H7 (cell line): ENCODE data around the gene C2CD4B. TPM values are rescaled to one million over a fixed set of nuclear protein-coding genes. Genes with fewer than 3 reads are reported as not detected.

Experiments
- DNase-seq: peaks from one replicate; pipeline ENCODE4 v3.0.0; 2012
- H3K27me3 ChIP-seq: 2 replicates; pipeline ENCODE4 v1.6.0; 2011; ENCODE audit warnings: mild to moderate bottlenecking, low read length; ENCODE audit not compliant: control insufficient read depth, insufficient read depth
- H3K36me3 ChIP-seq: replicated peaks from 2 replicates; pipeline ENCODE4 v1.5.1; 2011; ENCODE audit warnings: low read length; ENCODE audit not compliant: control insufficient read depth, insufficient read depth
- H3K4me3 ChIP-seq: 2 replicates; pipeline ENCODE4 v1.5.1; 2011; ENCODE audit warnings: low read depth, mild to moderate bottlenecking, control low read depth, low read length, moderate library complexity; ENCODE audit not compliant: insufficient read depth
- total RNA-seq: library from RNA; depleted of rRNA; stranded (reverse); fragments of >200 nt; shearing (Covaris generic); gene quantifications from 2 replicates; pipeline ENCODE4 v1.2.3, GENCODE V29; 2014

The C2CD4B gene
- total RNA-seq, 1 experiment from 2014 or later, result 0.31 TPM

DNA sequence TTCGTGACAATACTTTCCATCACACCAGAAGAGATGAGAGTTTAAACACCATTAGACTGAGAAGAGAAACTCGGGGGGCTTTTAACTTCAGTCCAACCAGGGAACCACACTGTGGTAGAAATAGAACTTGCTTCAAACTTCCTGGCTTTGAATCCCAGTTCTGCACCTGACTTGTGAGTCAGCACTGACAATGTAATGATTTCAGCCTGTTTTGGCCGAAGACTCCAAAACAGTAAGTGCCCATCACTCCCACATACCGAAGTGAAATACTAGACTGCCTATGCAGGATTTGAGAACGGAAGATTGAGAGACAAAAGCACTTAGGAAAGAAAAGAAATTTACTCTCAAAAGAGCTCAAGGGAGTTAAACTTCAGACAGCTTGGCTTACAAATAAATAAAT lies 27.0 kb downstream of the C2CD4B start:
- Histone ChIP-seq H3K27me3 (no peaks in the 10 kb centered on the region), H3K36me3 (no peaks in the 10 kb centered on the region), H3K4me3 (no peak overlapping the region)
- no peak for DNase-seq

DNA sequence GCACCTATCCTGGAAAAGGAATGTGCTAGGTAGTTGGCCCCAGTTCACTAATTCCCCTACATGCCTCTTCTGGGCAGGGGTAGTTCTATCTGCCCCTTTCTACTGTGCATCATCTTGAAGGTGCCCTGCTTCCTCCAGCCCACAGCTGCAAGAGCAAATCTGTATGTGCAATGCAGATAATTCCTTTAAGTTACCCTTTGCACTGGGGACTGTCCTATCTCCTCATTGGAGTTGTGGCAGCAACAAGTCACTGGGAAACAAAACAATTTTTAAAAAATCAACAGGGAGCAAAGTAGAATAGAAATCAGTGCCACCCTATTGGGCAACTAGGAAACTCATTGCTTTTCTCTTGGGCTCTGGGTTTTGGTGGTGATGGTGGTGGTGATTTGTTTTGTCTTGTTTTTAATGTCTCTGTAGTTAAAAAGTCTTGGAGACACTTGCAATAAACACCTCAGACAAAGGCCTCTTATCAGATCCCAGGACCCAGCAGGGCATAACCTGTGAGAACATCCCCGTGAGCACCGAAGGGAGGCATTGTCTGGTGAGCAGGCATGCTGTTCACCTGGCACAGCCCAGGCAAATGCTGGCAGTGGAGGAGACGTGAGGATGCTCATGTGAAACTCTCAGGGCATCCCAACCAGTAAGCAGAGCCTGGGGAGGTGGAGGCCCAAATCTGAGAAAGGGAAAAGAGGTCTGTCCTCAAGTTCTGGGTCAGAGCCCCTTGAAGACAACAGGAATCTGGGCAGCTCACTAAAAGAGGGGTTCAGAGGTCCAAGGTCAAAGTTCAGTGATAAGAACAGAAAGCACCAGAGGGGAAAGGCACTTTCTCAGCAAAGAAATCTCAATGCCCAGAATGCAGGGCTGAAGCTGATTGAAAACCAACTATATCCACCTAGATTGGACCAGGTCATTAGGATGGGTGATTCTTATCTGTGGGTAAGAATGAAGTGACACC lies 27.9 kb downstream of the C2CD4B start:
- H3K4me3 ChIP-seq, result no peak overlapping the region
- no peak for DNase-seq
- no peaks in the 10 kb centered on the region for H3K27me3 ChIP-seq
- H3K36me3 ChIP-seq, result no peaks in the 10 kb centered on the region

DNA sequence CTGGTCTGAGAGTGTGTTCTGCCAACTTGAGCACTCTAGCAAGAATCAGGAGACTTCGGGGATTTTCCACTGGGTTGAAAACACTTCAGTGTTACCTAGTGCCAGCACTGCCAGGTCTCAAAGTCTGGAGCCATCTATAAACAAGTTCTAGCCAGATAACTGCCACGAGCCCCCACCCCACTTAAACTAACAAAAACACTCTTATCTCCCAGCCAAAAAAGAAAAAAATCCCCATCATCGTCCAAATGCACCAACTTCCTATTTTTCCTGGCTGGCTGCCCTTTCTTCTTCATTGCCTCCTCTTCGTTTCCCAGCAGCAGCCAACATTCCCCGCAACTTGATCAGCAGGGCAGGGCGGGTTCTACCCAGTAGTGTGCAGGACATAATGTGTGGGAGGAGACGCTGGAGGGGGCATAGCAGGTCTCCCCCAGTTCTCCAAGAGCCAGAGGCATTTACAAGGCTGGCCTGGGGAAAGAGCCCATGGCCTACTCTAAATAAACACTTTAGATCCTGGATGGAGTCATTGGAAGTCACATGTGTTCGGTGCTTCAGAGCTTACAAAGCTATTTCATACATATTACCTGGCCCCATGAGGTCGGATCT lies 29.5 kb downstream of the C2CD4B start:
- Histone ChIP-seq H3K4me3 (no peak overlapping the region), H3K36me3 (no peaks in the 10 kb centered on the region)
- no peak for DNase-seq

DNA sequence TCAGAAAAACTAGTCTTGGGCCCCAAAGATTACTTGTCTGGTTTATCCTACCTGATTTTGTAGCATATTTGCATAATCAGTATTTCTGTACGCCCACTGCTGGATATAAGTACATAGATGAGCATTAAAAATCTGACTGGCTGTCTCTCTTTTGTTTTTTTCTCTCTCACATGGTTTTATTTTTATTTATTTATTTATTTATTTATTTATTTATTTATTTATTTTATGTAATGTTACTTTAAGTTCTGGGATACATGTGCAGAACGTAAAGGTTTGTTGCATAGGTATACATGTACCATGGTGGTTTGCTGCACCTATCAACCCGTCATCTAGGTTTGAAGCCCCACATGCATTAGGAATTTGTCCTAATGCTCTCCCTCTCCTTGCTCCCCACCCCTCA lies 31.9 kb downstream of the C2CD4B start:
- Histone ChIP-seq H3K27me3 (no peaks in the 10 kb centered on the region), H3K4me3 (no peak overlapping the region), H3K36me3 (no peaks in the 10 kb centered on the region)
- DNase-seq, result no peak

More for the DNA sequence above, 29.5 kb downstream of the C2CD4B start:
- H3K27me3 ChIP-seq, result no peaks in the 10 kb centered on the region

DNA sequence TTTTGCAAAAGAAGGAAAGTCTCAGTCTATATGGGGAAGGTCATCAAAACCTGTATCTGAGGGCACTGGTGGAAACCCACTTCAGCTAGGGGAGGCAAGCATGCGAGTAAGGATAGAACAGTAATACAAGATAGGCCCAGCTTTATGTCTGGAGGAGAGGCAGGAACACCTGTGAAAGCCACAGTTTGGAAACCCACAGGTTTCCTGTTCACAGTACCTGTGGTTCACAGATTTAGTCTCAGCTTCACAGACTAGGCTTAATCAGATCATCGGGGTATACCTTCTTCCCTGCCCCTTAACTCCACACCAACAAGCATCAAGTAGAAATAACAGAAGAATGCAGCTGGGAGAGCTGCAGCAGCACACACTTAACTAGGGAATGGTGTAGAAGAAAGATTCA lies 36.2 kb downstream of the C2CD4B start:
- Histone ChIP-seq H3K4me3 (no peak overlapping the region), H3K36me3 (no peaks in the 10 kb centered on the region), H3K27me3 (no peaks in the 10 kb centered on the region)
- DNase-seq, result no peak

DNA sequence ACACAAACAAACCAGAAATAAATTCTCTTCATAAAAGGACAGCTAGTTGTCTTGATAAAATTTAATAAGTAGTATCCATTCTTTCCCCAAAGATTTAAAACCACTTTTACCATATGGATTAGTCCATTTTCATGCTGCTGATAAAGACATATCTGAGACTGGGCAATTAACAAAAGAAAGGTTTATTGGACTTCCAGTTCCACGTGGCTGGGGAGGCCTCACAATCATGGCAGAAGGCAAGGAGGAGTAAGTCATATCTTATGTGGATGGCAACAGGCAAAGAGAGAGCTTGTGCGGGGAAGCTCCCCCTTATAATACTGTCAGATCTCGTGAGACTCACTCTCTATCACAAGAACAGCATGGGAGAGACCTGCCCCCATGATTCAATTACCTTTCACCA lies 38.7 kb downstream of the C2CD4B start:
- Histone ChIP-seq H3K4me3 (no peak overlapping the region), H3K27me3 (no peaks in the 10 kb centered on the region), H3K36me3 (no peaks in the 10 kb centered on the region)
- no peak for DNase-seq

DNA sequence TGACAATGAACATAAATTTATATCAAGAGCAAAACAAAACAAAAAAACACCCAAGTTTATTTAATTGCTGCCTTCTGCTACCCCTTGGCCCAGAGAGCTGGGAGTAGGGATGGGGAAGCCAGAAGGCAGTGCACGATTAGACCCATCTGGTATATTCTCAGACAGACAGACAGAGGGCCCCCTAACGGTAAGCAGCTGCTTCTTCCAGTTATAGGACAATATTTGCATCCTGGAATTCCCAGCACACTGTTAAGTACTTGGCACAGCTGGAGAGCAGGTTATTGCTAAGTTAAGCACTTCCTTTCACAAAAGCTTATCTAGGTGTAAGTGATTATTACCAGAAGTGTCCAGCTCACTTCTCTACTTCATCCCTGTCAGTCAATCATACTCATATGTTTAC lies 39.3 kb downstream of the C2CD4B start:
- H3K27me3 ChIP-seq, result no peaks in the 10 kb centered on the region
- no peak for DNase-seq
- H3K36me3 ChIP-seq, result no peaks in the 10 kb centered on the region
- no peak overlapping the region for H3K4me3 ChIP-seq

DNA sequence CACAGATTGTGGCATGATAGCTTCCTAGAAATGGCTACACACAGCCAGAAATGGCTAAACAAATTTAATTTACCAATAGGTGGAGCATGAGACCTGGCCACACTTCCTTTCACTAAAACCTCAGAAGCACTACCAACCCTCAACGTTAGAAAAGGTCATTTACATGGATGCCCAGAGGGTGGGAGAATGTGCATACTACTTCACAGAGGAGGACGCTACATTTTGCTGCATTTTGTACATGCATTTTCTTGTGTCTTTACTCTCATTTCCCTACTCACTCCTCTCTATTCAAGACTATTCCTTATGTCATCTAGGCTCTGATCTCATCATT lies 40.1 kb downstream of the C2CD4B start:
- no peak overlapping the region for H3K4me3 ChIP-seq
- DNase-seq, result no peak
- H3K36me3 ChIP-seq, result no peaks in the 10 kb centered on the region
- no peaks in the 10 kb centered on the region for H3K27me3 ChIP-seq

DNA sequence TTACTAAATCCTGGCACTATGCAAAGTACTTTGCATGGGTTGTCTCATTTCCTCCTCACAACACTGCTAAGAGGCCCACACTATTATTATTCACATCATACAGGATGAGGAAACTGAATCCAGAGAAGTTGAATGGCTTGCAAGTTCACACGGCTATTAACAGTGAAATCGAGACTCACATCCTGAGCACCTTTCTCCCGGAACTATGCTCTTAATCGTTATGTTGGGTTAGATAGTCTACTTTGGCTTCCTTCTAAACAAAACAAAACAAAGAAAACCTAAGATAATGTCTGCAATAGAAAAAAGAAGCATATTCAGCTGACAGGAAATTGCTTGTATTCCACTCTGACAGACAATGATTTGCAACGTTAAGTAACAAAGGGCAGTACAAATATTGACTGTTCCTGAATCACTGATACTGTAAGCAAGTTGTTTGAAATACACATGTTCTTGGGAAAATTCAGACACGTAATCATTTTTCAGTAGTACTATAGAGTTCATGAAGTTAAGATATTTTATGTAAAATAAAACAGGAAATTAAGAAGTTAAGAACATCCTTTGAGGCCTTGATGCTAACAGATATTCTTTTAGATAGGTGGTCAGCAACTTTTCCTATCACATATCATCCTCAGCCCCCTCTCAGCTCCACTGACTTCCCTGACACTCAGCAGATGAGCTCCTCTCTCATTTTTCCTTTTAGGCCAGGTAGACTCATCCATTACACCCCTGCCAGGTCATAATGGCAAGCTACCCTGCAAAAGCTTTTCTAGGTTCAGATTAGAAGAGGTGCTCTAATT lies 40.7 kb downstream of the C2CD4B start:
- DNase-seq, result no peak
- Histone ChIP-seq H3K27me3 (no peaks in the 10 kb centered on the region), H3K4me3 (no peak overlapping the region), H3K36me3 (no peaks in the 10 kb centered on the region)

DNA sequence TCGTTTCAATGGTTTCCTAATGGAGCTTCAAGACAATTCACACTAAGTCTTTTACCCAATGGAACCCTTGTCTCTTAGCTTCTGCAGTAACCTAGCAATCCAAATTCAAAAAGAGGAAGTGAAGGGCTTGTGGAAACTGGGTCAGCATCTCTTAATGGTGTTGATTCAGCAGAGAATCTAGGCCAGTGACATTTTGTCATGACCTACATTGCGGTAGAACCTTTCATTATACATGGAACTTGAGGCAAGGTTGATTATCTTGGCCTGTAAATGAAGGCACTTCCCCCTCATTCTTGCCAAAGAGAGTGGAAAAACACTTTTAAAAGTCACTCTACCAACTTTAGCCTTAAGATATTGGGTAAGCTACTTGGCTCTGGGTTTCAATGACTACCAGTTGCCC lies 42.8 kb downstream of the C2CD4B start:
- Histone ChIP-seq H3K27me3 (no peaks in the 10 kb centered on the region), H3K36me3 (no peaks in the 10 kb centered on the region), H3K4me3 (no peak overlapping the region)
- no peak for DNase-seq

DNA sequence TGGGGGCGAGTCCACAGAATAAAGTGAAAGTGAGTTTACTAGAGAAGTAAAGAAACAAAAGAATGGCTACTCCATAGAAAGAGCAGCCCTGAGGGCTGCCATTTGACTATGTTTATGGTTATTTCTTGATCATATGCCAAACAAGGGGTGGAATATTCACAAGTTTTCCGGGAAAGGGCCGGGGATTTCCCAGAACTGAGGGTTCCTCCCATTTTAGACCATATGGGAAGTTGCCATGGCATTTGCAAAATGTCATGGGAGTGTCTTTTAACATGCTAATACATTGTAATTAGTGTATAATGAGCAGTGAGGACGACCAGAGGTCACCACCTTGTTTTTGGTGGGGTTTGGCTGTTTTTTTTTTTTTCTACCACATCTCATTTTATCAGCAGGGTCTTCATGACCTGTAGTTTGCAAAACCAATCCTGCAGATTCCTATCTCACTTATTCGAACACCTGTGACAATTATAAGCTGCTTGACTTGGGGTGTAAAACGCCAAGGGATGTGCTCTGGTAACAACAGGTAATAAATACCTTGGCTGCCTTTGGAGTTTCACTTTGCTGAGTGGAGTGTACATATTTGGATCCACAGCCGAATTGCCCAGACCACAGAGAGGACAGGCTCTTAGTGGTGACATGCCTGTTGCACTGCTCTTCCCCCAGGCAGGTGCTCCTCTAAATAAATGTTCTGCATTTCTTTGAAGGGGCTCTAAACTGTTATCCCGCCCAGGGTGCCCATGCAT lies 43.6 kb downstream of the C2CD4B start:
- Histone ChIP-seq H3K4me3 (no peak overlapping the region), H3K36me3 (no peaks in the 10 kb centered on the region), H3K27me3 (no peaks in the 10 kb centered on the region)
- no peak for DNase-seq

DNA sequence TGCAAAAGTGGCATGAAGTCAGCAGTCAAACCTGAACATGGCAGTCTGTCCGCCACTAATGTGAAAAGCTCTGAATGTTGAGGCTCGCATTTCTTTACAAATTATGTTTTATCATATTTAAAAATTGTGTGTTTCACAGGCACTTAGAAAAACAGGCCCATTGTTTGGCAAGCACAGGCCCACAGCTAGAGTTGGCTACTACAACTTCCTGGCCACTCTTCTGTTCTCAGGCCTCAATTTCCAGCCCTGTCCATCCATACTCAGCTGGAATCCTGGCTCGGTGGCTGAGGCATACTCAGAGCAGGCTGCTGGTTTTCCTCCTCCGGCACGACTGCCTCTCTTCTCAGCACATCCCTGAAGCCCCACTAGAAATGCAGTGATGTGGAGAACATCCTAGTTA lies 44.3 kb downstream of the C2CD4B start:
- no peak for DNase-seq
- no peaks in the 10 kb centered on the region for H3K36me3 ChIP-seq
- no peak overlapping the region for H3K4me3 ChIP-seq
- no peaks in the 10 kb centered on the region for H3K27me3 ChIP-seq

DNA sequence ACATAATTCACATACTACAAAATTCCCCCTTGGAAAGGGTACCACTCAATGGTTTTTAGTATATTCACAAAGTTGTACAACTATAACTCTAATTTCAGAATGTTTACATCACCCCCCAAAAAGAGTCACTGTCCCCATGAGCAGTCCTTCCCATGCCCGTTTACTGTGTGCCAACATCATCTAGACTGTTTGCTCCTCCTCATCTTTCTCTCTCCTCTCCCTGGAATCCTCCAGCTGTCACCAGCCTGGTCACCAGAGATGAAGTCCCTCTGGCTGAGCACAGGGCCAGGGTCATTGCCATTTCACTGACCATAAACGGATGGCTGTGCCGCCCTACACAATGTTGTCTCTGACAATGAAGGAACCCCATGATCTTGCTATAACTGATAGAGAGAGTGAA lies 45.2 kb downstream of the C2CD4B start:
- no peaks in the 10 kb centered on the region for H3K36me3 ChIP-seq
- no peaks in the 10 kb centered on the region for H3K27me3 ChIP-seq
- no peak overlapping the region for H3K4me3 ChIP-seq
- DNase-seq, result no peak

DNA sequence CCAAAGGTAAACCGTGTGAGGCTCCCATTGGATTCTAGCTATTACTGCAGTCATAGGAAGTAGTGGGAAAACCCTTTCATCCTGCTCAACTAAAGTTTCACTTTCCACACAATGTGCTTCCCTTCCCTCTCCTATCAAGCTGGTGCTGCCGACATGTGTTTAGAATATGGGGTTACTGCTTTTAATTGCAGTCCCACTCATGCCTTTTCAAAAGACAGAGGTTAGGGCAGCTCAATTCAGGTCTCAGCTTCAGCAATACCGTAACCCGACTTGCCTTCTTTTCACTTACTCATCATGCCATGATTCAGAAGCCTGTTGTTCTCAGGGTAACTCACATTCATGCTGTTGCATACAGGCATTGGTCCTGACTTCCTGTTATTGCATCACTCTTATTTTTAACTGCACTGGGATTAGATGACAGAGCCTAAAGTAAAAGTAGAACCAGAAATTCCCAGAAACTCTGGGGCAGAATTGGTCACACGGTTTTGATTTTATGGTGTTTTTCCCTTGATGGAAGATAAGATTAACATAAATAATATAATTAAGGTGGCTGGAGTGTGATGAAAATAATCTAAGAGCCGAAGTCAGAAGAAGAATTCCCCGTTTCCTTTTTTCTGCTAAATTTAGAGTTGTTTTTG lies 45.7 kb downstream of the C2CD4B start:
- Histone ChIP-seq H3K36me3 (no peaks in the 10 kb centered on the region), H3K4me3 (no peak overlapping the region), H3K27me3 (no peaks in the 10 kb centered on the region)
- no peak for DNase-seq
